ENCODE results near the gene GALE.
A peak's percentile ranks its signal among the peaks of the same experiment; 100 is the strongest.
"Not testable (repeated sequence)": the region's sequence is repeated elsewhere in the genome, so short reads cannot be mapped to it uniquely, and the experiment has no call there.

The GALE gene

DNA sequence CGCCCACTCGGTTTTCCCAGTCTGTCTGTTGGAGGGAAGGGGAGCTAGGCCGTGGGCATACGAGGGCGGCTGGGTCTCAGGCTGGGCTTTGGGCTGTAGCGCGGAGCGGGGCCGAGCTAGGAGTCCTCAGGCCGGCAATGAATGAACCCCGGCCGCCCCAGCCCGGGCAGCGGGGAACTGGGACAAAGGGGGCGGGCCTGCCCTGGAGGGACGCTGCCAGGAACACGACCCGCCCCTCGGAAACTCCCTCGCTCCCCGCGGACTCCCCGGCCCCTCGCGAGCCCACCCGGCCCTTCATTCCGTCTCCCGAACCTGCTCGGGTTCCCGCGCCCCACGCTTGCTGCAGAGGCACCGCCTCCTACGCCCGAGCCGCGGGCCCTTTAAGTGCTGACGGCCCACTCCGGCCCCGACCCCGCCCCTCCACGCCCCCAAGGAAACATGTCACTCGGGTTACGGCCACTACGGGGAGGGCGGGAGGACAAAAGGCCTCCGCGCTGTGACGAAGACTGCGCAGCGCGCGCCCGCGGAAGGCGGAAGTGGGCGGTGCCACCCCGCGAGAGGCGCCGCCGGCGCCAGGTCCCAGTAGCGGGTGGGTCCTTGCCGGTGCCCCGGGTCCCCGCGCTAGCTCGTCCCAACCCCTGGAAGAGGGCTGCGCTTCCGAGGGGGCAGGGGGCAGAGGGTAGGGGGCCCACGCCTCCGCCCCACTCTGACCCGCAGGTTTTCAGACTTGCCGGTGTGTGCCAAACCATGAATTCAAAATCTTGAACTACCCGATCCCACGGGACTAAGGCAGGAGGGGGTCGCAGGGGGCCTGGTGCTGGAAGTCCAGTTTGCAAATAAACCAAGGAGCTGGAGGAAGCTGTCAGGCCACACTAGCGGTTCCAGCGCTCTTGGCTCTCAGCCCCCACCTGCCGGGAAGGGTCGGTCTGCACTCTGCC, at the start of gene GALE:
GALE (minus strand) TSS at position 355 of the 938 bp plus-strand sequence. CDS start 1,747 bp downstream, outside the sequence.
- peak; percentile 97 for DNase-seq

DNA sequence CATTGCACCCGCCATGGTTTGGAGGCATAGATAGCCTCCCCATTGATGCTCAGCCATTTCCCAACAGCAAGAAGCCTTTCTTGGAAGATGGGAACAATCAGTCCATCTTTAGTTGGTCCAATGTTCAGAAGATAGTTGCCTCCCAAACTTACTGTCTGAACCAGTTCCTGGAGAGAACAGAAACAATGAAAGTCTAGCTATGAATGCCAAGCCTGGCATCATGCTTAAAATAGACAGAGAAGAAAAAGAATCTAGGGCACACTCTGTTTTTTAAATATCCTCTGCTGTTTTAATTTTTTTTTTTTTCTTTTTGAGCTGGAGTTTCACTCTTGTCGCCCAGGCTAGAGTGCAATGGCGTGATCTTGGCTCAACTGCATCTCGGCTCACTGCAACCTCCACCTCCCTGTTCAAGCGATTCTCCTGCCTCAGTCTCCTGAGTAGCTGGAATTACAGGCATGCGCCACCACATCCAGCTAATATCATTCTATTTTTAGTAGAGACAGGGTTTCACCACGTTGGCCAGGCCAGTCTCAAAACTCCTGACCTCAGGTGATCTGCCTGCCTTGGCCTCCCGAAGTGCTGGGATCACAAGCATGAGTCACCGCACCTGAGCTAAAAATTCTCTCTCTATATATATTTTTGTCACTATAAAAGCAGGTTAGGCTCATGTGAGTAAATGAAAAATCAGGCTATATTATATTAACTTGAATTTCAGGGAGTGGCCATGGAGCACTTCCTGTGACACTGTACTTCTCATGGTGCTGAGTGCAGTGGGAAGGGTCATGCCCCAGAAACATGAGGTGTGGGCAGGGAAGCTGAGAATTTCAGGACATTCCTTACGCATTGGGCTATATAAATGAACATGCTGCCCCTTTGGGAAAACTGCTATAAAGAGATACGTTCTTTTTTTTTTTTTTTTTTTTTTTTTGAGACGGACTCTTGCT, 48.4 kb upstream of the GALE start:
- no peak for DNase-seq

DNA sequence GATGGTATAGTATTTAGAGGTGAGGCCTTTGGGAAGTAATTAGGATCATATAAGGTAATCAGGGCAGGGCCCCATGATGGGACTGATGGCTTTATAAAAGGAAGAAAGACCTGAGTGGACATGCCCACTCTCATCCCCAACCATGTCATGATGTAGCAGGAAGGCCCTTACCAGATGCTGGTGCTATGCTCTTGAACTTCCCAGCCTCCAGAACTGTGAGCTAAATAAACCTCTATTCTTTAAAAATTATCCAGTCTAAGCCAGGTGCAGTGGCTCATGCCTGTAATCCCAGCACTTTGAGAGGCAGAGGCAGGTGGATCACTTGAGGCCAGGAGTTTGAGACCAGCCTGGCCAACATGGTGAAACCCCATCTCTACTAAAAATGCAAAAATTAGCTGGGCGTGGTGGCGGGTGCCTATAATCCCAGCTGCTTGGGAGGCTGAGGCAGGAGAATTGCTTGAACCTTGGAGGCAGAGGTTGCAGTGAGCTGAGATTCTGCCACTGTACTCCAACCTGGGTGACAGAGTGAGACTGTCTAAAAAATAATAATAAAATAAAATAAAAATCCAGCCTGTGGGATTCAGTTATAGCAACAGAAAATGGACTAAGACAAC, 47.0 kb upstream of the GALE start:
- not testable (repeated sequence) for DNase-seq

DNA sequence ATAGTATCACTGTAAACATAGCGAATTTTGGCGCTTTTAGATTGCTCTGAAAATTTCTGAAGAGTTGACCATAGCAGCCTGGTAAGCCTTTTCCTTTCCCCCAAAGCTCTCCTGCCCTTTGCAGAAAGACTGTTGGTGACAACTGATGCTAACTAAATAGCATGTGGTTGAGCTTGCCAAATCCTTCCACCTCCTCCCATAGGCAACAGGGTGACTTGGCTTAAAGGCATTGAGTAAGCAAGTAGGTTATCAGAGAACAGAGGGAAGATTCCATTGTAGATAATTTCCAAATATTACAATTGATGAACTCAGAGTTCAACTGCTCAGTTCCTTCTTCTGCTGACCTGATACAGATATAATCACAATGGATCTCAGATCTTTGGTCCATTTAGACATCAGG, 44.6 kb upstream of the GALE start:
- DNase-seq: no peak

DNA sequence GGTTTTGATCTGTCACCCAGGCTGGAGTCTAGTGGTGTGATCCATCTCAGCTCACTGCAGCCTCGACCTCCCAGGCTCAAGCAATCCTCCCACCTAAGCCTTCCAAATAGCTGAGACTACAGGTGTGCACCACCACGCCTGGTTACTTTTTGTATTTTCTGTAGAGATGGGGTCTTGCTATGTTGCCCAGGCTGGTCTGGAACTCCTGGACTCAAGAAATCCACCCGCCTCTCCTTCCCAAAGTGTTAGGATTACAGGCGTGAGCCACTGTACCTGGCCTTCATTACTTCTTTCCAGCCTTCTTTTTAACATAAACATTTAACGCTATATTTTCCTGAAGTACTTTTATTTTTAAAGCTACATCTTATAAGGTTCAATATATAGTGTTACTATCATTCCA, 43.1 kb upstream of the GALE start:
- no peak for DNase-seq

DNA sequence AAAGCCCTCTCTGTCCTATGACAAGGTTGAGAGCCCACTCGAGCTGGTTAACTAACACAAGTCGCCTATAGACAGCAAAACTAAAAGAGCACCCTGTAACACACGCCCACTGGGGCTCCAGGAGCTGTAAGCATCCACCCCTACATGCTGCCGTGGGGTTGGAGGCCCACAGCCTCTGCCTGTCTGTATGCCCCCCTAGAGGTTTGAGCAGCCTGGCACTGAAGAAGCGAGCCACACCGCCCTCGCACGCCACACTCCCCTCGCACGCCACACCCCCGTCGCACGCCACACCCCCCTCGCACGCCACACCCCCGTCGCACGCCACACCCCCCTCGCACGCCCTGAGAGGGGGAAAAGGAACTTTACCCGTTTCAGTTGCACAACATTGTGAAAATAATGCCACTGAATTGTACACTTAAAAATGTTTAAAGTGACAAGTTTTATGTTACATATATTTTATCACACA, 37.9 kb upstream of the GALE start:
- peak; percentile 60 for DNase-seq

DNA sequence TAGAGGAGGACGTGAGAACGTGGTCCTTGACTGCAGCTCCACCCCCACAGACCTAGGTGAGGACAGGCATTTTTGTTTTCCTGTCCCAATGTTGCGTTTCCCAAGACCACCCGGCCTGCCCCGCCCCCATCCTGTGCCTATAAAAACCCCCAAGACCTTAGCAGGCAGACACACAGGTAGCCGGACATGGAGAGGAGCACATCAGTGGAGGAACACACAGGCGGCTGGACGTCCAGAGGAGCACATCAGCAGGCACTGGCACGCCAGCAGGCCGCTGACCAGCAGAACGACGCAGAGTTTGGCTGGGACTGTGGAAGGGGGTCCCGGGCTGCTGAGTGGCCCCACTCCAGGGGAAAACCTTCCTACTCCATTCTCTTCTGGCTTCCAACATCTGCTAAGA, 37.4 kb upstream of the GALE start:
- no peak for DNase-seq

DNA sequence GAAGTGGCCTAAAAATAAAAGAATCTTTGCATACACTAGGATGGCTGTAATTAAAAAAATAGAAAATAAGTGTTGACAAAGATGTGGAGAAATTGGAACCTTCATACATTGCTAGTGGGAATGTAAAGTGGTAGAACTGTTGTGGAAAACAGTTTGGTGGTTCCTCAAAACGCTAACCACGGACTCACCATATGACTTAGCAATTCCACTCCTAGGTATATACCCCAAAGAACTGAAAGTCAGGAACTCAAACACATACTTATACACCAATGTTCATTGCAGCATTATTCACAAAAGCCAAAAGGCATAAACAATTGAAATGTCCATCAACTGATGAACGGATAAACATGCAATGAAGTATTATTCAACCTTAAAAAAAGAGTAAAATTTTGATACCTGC, 35.5 kb upstream of the GALE start:
- DNase-seq: no peak

DNA sequence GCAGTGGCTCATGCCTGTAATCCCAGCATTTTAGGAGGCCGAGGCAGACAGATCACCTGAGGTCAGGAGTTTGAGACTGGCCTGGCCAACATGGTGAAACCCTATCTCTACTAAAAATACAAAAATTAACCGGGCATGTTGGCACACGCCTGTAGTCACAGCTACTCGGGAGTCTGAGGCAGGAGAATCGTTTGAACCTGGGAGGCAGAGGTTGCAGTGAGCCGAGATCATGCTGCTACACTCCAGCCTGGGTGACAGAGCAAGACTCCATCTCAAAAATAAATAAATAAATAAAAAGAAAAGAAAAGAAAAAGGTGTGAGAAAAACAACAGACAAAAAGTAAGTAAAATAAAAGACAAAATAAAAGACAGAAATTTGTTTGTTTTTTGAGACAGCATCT, 33.6 kb upstream of the GALE start:
- DNase-seq: not testable (repeated sequence)

DNA sequence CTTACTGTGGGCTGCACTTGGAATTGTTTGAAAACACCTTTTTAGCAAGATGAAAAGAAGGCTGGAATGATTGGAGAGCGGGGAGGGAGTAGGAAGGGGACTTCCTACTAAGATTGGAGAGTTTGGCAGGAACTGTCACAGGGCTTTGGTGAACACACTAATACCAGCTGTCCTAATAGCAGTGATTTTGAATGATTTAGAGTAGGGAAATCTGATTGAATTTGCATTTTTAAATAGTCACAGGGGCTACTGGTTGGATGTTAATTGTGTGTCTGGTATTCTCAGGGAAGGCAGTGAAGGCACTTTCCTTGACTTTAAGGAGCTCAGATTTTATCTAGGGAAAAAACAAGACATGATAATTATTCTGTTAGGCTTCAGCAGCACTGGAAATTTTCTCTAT, 27.2 kb upstream of the GALE start:
- DNase-seq: no peak

DNA sequence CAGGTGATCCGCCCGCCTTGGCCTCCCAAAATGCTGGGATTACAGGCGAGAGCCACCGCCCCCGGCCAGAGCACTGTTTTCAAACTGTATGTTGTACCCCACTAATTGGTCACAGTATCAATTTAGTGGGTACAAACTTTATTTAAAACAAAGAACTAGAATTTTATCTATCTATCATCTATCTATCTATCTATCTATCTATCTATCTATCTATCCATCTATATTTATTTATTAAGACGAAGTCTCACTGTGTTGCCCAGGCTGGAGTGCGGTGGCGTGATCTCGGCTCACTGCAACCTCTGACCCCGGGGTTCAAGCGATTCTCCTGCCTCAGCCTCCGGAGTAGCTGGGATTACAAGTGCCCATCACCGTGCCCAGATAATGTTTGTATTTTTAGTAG, 26.0 kb upstream of the GALE start:
- DNase-seq: not testable (repeated sequence)

DNA sequence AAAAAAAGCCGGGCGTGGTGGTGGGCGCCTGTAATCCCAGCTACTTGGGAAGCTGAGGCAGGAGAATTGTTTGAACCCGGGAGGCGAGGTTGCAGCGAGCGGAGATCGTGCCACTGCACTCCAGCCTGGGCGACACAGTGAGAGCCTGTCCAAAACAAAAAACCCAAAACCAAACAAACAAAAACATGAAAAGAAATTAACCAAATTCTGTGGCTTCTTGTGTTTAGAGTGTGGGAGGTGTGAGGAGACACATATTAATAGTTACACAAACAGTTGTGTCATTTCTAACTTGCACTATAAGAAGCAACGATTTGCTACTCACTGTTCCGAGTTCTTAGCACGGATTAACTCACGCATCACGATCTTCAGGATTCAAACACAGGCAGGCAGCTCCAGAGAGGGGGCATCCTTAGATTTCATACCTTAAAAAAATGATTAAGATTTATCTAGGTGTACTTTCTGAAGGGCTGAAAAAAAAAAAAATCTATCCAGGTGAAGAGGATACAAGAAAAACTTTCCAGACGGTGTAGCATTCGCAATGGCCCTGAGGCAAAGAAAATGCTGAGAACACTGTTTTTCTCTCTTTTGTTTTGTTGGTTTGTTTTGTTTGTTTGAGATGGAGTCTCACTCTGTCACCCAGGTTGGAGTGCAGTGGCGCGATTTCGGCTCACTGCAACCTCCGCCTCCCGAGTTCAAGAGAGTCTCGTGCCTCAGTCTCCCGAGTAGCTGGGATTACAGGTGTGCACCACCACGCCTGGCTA, 25.4 kb upstream of the GALE start:
- DNase-seq: peak; percentile 40

DNA sequence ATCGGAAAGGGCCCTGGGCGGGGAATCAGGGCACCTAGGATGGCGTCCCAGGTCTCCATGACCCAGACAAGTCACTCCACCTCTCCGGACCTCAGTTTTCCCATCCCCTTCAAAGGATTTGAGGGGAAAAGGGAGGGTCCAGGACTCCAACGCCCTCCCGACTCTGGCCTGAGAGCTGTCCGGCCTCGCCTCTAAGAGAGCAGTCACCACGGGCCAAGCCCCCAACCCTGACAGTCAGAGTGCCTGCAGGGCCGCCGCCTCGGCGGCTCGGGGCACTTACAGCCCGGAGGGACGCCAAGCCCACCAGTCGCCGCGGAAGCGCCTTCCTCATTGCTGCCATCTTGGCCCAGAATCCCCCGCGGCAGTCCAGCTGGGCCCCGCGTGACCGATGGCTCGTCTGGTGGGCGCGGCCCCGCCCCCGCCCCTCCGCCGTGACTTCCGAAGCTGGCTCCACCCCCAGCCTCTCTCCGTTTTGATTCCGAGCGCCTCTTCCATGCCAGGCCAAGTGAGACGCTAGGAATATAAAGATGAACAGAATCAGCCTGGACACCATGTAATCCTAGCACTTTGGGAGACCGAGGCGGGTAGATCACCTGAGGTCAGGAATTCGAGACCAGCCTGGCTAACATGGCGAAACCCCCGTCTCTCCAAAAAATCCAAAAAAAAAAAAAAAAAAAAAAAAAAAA, 24.7 kb upstream of the GALE start, which contains the start of gene HMGCL:
HMGCL (minus strand) TSS at position 354 of the 686 bp plus-strand sequence; CDS start at position 340, 14 bp downstream.
- DNase-seq: peak; percentile 97

DNA sequence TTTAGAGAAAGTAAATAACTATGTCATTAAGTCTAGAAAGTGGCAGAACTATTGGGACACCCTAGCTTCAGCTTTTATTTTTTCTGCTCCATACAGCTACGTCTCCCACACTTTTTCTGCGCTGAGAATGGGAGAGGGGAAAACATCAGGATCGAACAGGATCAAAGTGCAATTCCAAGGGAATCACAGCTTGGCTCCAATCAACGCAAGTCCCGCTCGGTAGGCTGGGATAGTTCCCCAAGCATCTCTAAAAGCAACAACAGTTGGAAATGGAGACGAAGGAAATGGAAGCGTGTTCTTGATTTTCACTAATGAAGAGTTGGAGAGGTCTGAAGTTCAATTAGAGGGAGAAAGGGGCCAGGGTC, 24.1 kb upstream of the GALE start:
- no peak for DNase-seq

DNA sequence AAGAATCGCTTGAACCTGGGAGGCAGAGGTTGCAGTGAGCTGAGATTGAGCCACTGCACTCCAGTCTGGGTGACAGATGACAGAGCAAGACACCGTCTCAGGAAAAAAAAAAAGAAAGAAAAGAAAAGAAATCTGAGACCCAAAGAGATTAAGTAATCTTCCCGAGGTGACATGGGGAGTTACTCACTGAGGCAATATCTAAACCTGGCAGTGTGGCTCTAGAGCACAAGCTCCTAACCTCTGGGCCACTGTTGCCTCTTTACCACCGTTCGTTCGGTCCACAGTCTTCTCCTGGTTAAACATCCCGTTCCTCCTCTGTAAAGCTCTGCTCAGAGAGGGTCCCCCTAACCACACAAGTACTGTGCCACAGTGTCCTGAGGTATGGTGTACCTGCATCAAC, 23.2 kb upstream of the GALE start:
- DNase-seq: no peak

DNA sequence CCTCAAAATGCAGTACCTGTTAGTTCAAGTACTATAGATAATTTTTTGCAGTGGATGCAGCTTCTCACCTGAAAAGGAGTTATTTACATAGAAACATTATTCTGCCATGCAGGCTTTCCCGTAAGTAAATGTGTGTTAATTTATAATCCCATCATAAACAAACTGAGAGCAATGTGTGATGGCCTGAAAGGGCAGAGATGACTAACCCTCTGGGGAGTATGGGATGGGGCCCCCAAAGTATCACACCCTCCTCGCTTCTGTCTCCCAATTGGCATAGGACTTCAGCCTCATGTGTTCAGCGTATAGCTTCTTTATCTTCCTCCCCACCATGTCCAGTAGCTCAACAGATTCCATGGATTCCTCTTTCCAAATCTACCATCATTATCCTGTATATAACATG, 17.1 kb upstream of the GALE start:
- no peak for DNase-seq

DNA sequence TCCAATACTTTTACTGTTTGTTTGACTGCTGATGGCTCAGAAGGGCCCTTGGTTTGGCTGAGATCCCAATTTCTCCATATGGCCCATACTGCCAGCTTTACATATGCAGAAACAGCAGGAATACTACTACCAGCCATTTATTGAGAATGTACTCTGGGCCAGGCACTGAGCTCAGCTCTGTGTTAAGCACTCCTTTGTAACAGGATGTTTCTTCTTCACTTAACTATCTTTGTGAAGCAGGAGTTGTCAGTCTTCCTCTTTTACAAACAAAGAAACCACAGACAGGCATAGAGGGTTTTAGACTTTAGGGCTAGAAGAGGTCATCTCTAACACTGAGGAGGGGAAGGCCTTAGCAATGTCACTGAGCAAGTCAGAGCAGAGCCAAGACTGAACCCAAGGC, 16.4 kb upstream of the GALE start:
- no peak for DNase-seq

DNA sequence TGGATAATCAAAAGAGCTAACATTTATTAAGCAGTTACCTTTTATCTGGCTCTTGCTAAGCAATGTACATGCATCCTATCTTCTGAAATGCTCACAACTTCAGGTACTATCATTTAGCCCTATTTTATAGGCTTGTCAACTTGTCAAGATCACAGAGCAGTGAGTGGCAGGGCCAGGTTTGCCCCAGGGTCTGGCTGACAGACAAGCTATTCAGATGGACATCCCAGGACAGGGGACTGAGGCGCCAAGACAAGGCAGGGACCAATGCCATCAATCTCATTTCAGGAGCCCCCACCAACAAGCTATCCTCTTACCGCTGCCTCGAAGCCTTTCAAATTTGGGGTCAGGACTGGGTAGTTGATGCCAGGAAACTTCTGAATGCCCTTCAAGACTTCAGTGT, 15.8 kb upstream of the GALE start:
- DNase-seq: no peak

DNA sequence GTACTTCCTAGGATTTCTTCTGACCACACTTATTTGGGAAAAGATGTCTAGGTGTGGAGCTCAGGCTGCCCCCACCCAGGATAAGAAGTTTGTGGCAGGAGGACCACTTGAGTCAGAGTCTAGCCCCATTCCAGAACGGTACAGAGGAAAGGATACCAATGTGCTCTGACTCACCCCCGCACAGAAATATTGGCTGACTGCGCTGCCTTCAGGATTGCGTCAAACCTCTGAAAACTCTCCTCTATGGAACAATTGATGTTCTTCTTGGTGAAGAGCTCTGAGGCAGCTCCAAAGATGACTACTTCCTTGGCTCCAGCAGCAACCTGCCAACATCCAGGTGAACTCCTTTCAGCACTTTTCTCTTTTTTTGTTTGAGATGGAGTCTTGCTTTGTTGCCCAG, 13.5 kb upstream of the GALE start:
- no peak for DNase-seq

DNA sequence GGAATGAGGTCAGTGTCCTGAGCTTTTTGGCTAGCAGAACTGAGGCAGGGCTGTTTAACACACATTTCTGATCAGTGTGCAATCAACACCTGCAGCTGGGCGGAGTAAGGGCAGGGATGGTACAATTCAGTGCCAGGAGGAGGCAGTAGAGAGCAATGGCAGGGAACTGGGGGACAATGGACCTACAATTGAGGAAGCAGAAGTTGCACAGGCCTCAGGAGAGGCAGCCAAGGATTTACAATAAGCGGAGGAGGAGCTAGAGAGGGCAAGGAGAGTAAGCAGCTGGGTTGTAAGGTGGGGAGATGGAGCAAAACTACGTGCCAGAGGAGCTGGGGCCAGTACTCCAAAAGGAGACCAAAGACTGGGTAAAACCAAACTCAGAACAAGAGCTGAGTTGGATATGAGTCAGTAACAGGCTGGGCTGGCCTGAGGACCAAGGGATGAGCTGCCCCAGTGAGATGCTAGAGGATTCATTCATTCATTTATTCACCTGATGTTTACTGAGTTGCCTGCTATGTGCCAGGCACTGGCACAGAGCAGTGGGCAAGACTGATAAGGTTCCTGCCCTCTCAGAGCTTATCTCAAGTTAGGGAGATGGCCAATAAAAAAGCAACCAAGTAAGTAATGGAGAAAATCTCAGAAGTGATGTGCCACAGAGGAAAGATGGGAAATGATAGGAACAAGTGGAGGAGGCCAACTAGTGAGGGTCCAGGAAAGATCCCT, 10.4 kb upstream of the GALE start:
- DNase-seq: peak; percentile 54

DNA sequence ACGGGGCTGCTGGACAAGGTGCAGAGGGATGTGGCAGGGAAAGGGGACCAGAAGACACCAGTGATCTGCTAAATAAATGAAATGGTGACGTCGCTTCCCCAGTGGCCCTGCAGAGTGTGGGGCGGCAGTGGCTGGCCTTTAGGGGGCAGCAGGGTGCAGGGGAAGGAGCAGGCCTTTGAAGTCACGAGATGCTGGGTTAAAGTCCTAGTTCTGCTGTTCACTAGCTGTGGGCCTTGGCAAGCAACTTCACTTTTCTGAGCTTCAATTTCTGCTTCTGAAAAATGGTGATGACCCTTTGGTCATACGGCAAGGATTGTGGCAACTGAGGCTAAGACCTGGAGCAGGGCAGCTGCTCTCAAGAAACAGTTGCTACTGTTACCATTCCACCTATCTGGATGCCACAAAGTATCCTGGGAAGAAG, 9.2 kb upstream of the GALE start:
- DNase-seq: peak; percentile 50
